ENCODE results near the gene FLYWCH1.

GRCh38 chr16:2982402-2982801 lies 70.7 kb downstream of the FLYWCH1 start:
- no peak for TF ChIP-seq POLR2AphosphoS5 (IDR thresholded peaks at IDR 0.05; ENCODE audit: borderline replicate concordance, low read depth, low read length)
- TF ChIP-seq FOXP2 (optimal IDR thresholded peaks at IDR 0.05; ENCODE audit: control extremely low read depth, extremely low read length, insufficient read depth): no peak
- TF ChIP-seq EZH2 (IDR thresholded peaks at IDR 0.05): no peak
